ENCODE data around the gene NEK8. TPM values are rescaled to one million over a fixed set of nuclear protein-coding genes. Genes with fewer than 3 reads are reported as not detected.

The NEK8 gene
- total and polyA plus RNA-seq, 2 of the 8 experiments (the other 6 are each of a cell fraction or from before 2014, with no cell fraction given) = 14.9 to 23.3 TPM

DNA sequence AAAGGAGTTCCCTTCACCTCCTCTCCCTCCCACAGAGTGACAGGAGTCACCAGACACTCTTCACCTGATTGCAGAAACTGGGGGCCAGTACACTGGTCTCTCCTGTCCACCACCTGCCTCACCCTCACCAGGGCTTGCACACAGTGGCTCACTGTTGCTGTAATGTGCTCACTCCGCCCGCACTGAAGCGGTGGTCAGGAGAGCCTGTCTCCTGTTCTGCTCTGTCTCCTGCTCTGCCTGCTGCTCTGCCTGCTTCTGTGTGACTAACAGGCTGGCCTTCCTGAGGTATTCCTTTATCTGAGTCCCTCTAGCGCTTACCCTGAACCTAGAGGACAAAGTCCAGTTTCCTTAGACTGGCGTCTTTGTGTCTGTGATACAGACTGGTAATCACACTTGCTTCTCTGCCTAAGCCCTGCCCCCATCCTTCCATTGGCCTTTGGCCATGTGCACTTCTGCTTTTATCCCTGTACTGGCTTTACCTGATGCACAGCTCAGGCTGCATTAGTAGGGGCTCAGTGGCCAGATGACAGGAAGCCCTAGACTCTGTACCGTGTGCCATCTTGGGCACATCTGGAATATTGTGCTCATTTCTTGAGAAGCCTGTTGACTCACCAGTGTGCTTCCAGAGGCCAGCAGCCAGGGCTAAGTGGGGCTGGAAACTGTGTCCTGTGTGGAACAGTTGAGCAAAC is 30.2 kb upstream of the NEK8 start (continued):
- no peak for TF ChIP-seq KDM4A (IDR thresholded peaks at IDR 0.05; ENCODE audit: low read depth, low read length, severe bottlenecking)
- TF ChIP-seq BACH1 (IDR thresholded peaks at IDR 0.05; ENCODE audit: low read length) = no peak
- no peak for TF ChIP-seq SIX5 (IDR thresholded peaks at IDR 0.05; ENCODE audit: low read depth, low read length)
- TF ChIP-seq, protein P1, sequence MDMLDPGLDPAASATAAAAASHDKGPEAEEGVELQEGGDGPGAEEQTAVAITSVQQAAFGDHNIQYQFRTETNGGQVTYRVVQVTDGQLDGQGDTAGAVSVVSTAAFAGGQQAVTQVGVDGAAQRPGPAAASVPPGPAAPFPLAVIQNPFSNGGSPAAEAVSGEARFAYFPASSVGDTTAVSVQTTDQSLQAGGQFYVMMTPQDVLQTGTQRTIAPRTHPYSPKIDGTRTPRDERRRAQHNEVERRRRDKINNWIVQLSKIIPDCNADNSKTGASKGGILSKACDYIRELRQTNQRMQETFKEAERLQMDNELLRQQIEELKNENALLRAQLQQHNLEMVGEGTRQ (IDR thresholded peaks at IDR 0.05; ENCODE audit: low read length) = no peak
- TF ChIP-seq POLR2AphosphoS5 (IDR thresholded peaks at IDR 0.05; ENCODE audit: low read depth, low read length) = no peak
- TF ChIP-seq CREB1 (IDR thresholded peaks at IDR 0.05) = no peak
- TF ChIP-seq BCL11A (IDR thresholded peaks at IDR 0.05; ENCODE audit: low read depth in 2 of 2, low read length in 2 of 2) = no peak
- TF ChIP-seq ASH2L (IDR thresholded peaks at IDR 0.05; ENCODE audit: low read length) = no peak
- TF ChIP-seq TCF12 (IDR thresholded peaks at IDR 0.05; ENCODE audit: low read depth, low read length) = no peak
